HG03575 (cell line): Measurements from ENCODE around the gene ANO8.
"Not testable (repeated sequence)": the region's sequence is repeated elsewhere in the genome, so short reads cannot be mapped to it uniquely, and the experiment has no call there.

ENCODE experiments used
- ATAC-seq: cut with Tn5 transposase; IDR thresholded peaks from one replicate; pipeline ENCODE4 v1.9.1; 2021; ENCODE audit not compliant: unreplicated experiment, insufficient number of reproducible peaks, low FRiP score; ENCODE audit errors: extremely low read depth

ANO8 gene, protein sequence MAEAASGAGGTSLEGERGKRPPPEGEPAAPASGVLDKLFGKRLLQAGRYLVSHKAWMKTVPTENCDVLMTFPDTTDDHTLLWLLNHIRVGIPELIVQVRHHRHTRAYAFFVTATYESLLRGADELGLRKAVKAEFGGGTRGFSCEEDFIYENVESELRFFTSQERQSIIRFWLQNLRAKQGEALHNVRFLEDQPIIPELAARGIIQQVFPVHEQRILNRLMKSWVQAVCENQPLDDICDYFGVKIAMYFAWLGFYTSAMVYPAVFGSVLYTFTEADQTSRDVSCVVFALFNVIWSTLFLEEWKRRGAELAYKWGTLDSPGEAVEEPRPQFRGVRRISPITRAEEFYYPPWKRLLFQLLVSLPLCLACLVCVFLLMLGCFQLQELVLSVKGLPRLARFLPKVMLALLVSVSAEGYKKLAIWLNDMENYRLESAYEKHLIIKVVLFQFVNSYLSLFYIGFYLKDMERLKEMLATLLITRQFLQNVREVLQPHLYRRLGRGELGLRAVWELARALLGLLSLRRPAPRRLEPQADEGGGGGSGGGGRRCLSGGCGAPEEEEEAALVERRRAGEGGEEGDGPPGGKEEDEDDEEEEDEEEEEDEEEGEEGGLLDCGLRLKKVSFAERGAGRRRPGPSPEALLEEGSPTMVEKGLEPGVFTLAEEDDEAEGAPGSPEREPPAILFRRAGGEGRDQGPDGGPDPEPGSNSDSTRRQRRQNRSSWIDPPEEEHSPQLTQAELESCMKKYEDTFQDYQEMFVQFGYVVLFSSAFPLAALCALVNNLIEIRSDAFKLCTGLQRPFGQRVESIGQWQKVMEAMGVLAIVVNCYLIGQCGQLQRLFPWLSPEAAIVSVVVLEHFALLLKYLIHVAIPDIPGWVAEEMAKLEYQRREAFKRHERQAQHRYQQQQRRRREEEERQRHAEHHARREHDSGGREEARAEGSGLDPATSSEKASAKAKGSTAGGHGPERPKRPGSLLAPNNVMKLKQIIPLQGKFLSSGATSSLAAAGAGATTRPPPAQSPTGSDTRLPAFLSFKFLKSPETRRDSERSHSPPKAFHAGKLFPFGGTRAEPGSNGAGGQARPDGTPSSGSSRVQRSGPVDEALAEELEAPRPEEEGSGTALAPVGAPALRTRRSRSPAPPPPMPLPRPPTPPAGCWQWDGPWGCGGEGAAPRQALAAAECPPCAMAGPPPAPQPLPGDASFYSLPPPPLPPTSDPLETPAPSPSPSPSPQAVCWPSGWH

DNA sequence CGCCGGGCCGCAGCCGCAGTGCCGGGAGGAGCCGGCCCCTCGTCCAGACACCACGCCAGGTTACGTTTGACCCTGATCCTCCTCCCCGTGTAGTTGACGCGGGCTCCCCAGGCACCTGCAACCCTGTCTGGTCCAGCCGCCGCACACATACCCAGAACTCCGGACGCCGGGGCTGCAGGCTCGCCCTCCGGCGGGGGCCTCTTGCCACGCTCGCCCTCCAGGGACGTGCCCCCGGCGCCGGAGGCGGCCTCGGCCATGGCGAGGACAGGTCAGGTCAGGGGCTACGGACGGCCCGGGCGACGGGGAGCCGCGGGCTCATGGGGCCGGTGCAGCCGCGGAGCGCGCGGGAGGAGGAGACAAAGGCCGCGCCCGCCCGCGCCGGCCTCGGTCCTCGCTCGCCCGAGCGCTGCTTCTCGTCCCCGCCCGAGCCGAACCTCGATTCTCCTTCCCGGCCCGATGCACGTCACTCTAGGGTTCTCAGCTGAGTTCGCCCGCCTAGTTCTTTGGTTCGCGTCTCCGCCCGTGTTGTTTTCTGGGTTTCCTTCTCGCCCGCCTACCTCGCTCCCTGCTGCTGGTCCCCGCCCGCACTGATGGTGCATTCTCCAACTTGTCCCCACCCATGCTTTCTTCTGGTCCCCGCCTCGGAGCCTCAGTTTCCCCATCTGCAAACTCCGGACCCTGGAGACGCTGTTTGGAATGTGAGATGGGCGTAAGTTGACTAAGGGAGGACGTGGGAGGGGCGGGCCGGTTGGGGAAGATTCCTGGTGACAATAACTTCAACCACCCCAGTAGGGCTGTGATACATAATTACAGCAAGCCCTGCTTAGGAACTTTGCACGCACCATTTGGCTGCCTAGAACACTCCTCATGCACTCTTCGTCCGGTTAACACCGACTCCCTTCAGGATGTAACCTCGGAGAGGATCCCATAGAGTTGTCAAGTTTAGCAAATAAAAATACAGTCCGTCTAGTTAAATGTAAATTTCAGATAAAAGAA lies at the start of gene ANO8:
ANO8 (minus strand) TSS at position 442 of the 996 bp plus-strand sequence; CDS start at position 257, 185 bp downstream.
- ATAC-seq = no peak

DNA sequence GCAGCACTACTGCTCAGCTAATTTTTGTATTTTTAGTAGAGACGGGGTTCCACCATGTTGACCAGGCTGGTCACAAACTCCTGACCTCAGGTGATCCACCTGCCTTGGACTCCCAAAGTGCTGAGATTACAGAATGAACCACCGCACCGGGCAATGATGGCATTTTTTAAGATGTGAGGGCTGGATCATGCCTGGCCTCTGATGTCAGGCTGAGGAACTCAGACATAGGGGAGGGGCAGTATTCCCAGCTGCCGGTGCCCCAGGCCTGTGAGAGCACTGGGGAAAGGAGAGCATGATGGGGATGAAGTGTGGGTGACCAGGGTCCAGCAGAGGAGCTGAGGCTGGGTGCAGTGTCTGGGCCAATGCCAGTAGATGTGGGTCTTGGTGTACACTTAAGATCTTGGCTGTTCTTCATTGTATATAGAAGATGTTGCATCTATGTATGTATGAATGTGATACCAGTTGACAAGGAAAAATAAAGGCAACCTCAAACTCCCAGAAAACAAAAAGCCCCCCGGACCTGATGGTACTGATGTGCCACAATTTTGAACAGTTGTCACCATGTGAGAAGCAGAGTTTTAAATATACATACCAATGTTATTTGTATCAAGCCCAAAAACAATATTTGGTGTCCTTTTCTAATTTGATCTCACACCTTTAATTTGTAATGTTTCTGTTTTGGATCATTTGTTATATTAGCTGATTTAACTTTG lies 45.9 kb upstream of the ANO8 start:
- ATAC-seq = no peak

- no peak for ATAC-seq
These were observed 44.6 kb upstream of the ANO8 start for GRCh38 chr19:17379221-17379631.

- ATAC-seq = no peak
These were observed 43.6 kb upstream of the ANO8 start for GRCh38 chr19:17378271-17378670.

- no peak for ATAC-seq
These were observed 42.4 kb upstream of the ANO8 start, which contains the start of gene PLVAP for GRCh38 chr19:17376935-17377600. PLVAP (minus strand) TSS chr19:17377342; CDS start chr19:17377288, 54 bp downstream.

DNA sequence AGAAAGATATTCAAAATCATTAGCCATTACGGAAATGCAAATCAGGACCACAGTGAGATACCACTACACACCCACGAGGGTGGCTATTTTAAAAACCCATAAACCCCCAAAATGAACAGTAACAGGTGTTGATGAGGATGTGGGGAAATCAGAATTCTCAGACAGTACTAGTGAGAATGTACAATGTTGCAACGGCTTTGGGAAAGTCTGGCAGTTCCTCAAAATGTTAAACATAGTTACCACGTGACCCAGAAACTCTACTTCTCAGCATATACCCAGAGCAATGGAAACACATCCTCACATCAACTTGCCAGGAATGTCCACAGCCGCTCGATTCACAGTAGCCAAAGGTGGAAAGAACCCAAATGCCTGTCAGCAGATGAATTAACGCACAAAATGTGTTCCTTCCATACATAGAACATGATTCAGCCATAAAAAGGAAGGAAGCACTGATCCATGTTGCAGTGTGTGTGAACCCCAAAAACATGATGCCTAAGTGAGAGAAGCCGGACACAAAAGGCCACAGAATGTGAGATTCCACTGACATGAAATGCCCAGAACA lies 35.5 kb upstream of the ANO8 start:
- peak; percentile 85 for ATAC-seq

GRCh38 chr19:17365361-17365760 lies 30.7 kb upstream of the ANO8 start:
- ATAC-seq = no peak

DNA sequence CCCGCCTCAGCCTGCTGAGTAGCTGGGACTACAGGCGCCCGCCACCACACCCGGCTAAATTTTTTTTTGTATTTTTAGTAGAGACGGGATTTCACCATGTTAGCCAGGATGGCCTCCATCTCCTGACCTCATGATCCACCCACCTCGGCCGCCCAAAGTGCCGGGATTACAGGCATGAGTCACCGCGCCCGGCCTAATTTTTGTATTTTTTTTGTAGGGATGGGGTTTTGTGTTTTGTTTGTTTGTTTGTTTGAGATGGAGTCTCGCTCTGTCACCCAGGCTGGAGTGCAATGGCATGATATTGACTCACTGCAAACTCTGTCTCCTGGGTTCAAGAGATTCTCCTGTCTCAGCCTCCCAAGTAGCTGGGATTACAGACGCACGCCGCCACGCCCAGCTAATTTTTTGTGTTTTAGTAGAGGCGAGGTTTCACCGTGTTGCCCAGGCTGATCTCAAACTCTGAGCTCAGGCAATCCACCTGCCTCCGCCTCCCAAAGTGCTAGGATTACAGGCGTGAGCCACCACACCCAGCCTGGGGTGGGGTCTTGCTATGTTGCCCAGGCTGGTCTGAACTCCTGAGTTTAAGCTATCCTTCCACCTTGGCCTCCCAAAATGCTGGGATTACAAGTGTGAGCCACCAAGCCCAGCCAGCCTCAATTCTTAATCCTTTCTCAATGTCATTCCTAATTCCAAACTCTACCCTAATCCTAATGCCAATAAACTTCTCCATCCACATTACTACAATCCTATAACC lies 29.4 kb upstream of the ANO8 start:
- ATAC-seq = not testable (repeated sequence)

DNA sequence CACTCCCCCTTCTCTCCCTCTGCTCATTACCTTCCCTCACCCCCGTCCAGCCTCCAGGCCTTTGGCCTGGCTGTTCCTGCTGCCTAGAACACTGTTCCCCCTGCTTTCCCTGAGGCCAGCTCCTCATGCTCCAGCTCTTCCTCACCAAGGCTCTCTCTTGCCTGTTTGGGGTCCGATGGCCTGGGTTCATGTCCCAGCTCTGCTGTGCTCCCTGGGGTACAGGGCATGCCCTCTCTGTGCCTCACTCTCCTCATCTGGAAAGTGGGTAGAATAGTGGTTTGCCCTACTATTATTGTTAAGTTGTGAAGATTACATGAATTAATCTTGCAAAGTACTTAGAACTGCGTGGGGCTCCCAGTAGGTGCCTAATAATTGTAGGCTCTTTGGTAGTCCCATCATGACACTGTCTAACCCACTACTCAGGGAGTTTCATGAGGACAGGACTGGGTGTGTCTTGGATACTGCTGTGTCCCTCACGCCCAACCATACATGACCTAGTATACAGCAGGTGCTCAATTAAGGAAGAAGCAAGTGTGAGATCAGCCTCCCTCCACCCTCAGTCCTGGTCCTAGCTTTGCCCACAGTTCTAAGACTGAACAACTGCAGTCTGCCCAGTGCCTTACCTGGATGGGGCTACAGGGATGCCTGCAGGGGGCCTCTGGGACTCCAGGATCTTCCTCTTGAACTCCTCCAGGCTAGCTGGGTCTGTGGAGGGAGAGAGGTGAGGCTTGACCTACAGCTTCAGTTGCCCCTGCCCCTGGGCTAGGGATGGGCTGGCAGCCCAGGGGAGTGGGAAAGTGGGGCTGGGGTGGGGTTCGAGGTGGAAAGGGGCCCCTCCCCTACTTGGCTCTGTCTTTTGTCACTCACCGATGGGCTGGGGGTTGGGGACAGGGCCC lies 25.5 kb upstream of the ANO8 start:
- ATAC-seq = no peak

- ATAC-seq = no peak
These were observed 23.7 kb upstream of the ANO8 start for GRCh38 chr19:17358395-17358794.

- ATAC-seq = no peak
These were observed 23.1 kb upstream of the ANO8 start for GRCh38 chr19:17357724-17358123.

- ATAC-seq = no peak
These were observed 22.5 kb upstream of the ANO8 start for GRCh38 chr19:17357078-17357666.

DNA sequence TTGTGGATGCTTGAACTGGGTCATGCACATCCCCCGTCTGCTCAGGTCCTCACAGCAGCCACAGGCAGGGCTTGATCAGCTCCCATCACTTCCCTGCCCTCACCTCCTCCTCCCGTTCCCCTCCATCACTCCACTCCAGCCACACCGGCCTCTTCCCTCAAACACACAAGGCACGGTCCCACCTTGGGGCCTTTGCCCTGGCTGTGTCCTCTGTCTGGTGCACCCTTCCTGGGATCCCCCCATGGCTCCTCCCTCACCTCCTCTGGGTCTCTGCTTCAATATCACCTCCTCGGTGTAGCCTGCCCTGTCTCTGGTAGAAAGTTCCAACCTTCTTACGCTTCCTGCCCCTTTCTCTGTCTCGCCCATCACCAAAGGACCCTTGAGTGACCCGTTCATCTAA lies 18.7 kb upstream of the ANO8 start:
- no peak for ATAC-seq

- no peak for ATAC-seq
These were observed 18.1 kb upstream of the ANO8 start for GRCh38 chr19:17352608-17353280.
